Liver (tissue), 9 donors: ENCODE results near the gene SNAP47. TPM values are rescaled to one million over a fixed set of nuclear protein-coding genes. Genes with fewer than 3 reads are reported as not detected.

Experiments
- DNase-seq: peaks from one replicate; pipeline ENCODE4 v3.0.0-alpha.2; 2017; ENCODE audit warnings: low spot score
- H3K27ac ChIP-seq, 2 donors: one replicate each; pipeline ENCODE4 v1.7.0; 2013; ENCODE audit warnings: inconsistent platforms in 2 of 2, low read length in 2 of 2, control low read depth in 1 of 2, low read depth in 1 of 2, mild to moderate bottlenecking in 1 of 2
- H3K27me3 ChIP-seq, 4 donors: one replicate each; pipeline versions ENCODE4 v1.6.1 to v1.7.0; 2013; ENCODE audit warnings: low read length in 3 of 4, inconsistent platforms in 1 of 4, mild to moderate bottlenecking in 1 of 4, moderate library complexity in 1 of 4; ENCODE audit not compliant: control insufficient read depth in 4 of 4, insufficient read depth in 4 of 4
- H3K36me3 ChIP-seq, 4 donors: one replicate each; pipeline versions ENCODE4 v1.6.1 to v1.7.0; 2013; ENCODE audit warnings: low read length in 3 of 4, mild to moderate bottlenecking in 3 of 4, low read depth in 1 of 4, moderate library complexity in 1 of 4; ENCODE audit not compliant: control insufficient read depth in 4 of 4, insufficient read depth in 3 of 4
- H3K4me1 ChIP-seq, 4 donors: one replicate each; pipeline versions ENCODE4 v1.6.1 to v1.7.0; 2013; ENCODE audit warnings: low read length in 3 of 4, mild to moderate bottlenecking in 3 of 4, moderate library complexity in 1 of 4; ENCODE audit not compliant: control insufficient read depth in 4 of 4, insufficient read depth in 4 of 4
- H3K4me3 ChIP-seq, 3 donors: one replicate each; pipeline versions ENCODE4 v1.6.1 to v1.7.0; 2013; ENCODE audit warnings: low read length in 3 of 3, control low read depth in 1 of 3, low read depth in 1 of 3, mild to moderate bottlenecking in 1 of 3
- H3K9ac ChIP-seq, 2 donors: one replicate each; pipeline ENCODE4 v1.7.0; 2013; ENCODE audit warnings: low read length in 2 of 2, mild to moderate bottlenecking in 2 of 2, moderate library complexity in 2 of 2, control low read depth in 1 of 2, low read depth in 1 of 2
- H3K9me3 ChIP-seq, 4 donors: one replicate each; pipeline versions ENCODE4 v1.6.1 to v1.7.0; 2013; ENCODE audit warnings: low read length in 3 of 4; ENCODE audit not compliant: control insufficient read depth in 4 of 4
- FOXA1 ChIP-seq: IDR thresholded peaks from 2 replicates; pipeline ENCODE4 v1.6.1; 2016; ENCODE audit warnings: antibody characterized with exemption
- FOXA2 ChIP-seq: IDR thresholded peaks from 2 replicates; pipeline ENCODE4 v1.6.1; 2016; ENCODE audit warnings: antibody characterized with exemption
- GABPA ChIP-seq, 2 donors: IDR thresholded peaks in 1 of 2; conservative IDR thresholded peaks in 1 of 2; 2 replicates each; pipeline ENCODE4 v1.6.1; 2016; ENCODE audit warnings: antibody characterized with exemption in 2 of 2, mild to moderate bottlenecking in 1 of 2, moderate library complexity in 1 of 2
- HNF4A ChIP-seq, 2 donors: conservative IDR thresholded peaks; 2 replicates each; pipeline ENCODE4 v1.6.1; 2016; ENCODE audit warnings: antibody characterized with exemption in 2 of 2, mild to moderate bottlenecking in 2 of 2
- HNF4G ChIP-seq: IDR thresholded peaks from 2 replicates; pipeline ENCODE4 v1.6.1; 2016; ENCODE audit warnings: antibody characterized with exemption
- NR2F2 ChIP-seq: IDR thresholded peaks from 2 replicates; pipeline ENCODE4 v1.6.1; 2016; ENCODE audit warnings: antibody characterized with exemption
- RAD21 ChIP-seq, 2 donors: IDR thresholded peaks; 2 replicates each; pipeline ENCODE4 v1.6.1; 2016; ENCODE audit warnings: antibody characterized with exemption in 2 of 2, mild to moderate bottlenecking in 2 of 2
- RXRA ChIP-seq, 2 donors: IDR thresholded peaks; 2 replicates each; pipeline ENCODE4 v1.6.1; 2017 to 2018; ENCODE audit warnings: antibody characterized with exemption in 2 of 2, mild to moderate bottlenecking in 1 of 2
- SP1 ChIP-seq: IDR thresholded peaks from 2 replicates; pipeline ENCODE4 v1.6.1; 2018; ENCODE audit warnings: antibody characterized with exemption, mild to moderate bottlenecking
- YY1 ChIP-seq: IDR thresholded peaks from 2 replicates; pipeline ENCODE4 v1.6.1; 2016; ENCODE audit warnings: antibody characterized with exemption, mild to moderate bottlenecking
- WGBS: extraction: QIAGEN DNeasy Blood & Tissue Kit; methylation state at CpG from one replicate; pipeline ENCODE4 v1.1.7; 2013; 5-methylcytosine and 5-hydroxymethylcytosine counted together
- polyA plus RNA-seq, 2 donors: library from polyadenylated mRNA; stranded (reverse) in 1 of 2; unstranded in 1 of 2; fragments of 200-250 nt in 1 of 2; fragments of >200 nt in 1 of 2; fragmentation: Nextera tagmentation in 1 of 2; extraction: Ambion mirVana in 1 of 2; gene quantifications; one replicate each; pipeline versions ENCODE4 v1.2.1 to v1.2.3, GENCODE V29; 2013 to 2015
- total RNA-seq, 2 donors: library from RNA; depleted of rRNA; stranded (reverse); fragments of >200 nt; gene quantifications; one replicate each; pipeline ENCODE4 v1.2.3, GENCODE V29; 2014
- TF ChIP-seq, protein P1 (sequence below): IDR thresholded peaks from 2 replicates; pipeline ENCODE4 v1.6.1; 2016; ENCODE audit warnings: antibody characterized with exemption, mild to moderate bottlenecking
- TF ChIP-seq, protein P2 (sequence below): IDR thresholded peaks from 2 replicates; pipeline ENCODE4 v1.6.1; 2016; ENCODE audit warnings: antibody characterized with exemption
- TF ChIP-seq, protein P3 (sequence below): IDR thresholded peaks from 2 replicates; pipeline ENCODE4 v1.6.1; 2016; ENCODE audit warnings: antibody characterized with exemption
- TF ChIP-seq, protein P4 (sequence below): IDR thresholded peaks from 2 replicates; pipeline ENCODE4 v1.6.1; 2016; ENCODE audit warnings: antibody characterized with exemption
- TF ChIP-seq, protein P5 (sequence below): fragments of 150-350 bp; IDR thresholded peaks from 2 replicates; pipeline ENCODE4 v1.5.1; 2017; ENCODE audit warnings: improper control_type of control experiment, low read depth, low read length; ENCODE audit not compliant: missing input control
- donor health status: healthy.
- donor health status: healthy.
- donor health status: healthy.
- donor health status: healthy.
- donor health status: healthy.

The SNAP47 gene
- total and polyA plus RNA-seq, 4 donors, result 15.3 to 23.3 (median 16.3) TPM

DNA sequence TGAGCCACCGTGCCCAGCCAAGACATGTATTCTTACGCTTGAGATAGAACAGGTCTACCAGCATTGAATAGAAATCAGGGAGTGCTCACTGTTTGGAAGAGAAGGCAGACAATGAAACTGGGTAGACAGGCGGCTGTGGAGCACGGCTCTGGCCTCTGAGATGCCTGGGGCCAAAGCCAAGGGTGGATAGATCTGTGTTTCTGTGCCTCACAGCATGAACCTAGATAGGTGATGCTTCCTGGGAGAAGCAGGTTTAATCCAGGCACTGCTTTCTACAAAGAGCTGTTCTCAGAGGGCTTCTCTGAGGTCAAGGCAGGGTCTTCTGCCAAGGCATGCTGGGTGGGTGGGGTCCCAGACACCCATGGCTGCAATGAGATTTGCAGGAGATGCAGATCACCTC is 55.6 kb downstream of the SNAP47 start (continued):
- TF ChIP-seq, protein P1, sequence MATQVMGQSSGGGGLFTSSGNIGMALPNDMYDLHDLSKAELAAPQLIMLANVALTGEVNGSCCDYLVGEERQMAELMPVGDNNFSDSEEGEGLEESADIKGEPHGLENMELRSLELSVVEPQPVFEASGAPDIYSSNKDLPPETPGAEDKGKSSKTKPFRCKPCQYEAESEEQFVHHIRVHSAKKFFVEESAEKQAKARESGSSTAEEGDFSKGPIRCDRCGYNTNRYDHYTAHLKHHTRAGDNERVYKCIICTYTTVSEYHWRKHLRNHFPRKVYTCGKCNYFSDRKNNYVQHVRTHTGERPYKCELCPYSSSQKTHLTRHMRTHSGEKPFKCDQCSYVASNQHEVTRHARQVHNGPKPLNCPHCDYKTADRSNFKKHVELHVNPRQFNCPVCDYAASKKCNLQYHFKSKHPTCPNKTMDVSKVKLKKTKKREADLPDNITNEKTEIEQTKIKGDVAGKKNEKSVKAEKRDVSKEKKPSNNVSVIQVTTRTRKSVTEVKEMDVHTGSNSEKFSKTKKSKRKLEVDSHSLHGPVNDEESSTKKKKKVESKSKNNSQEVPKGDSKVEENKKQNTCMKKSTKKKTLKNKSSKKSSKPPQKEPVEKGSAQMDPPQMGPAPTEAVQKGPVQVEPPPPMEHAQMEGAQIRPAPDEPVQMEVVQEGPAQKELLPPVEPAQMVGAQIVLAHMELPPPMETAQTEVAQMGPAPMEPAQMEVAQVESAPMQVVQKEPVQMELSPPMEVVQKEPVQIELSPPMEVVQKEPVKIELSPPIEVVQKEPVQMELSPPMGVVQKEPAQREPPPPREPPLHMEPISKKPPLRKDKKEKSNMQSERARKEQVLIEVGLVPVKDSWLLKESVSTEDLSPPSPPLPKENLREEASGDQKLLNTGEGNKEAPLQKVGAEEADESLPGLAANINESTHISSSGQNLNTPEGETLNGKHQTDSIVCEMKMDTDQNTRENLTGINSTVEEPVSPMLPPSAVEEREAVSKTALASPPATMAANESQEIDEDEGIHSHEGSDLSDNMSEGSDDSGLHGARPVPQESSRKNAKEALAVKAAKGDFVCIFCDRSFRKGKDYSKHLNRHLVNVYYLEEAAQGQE, result no peak
- TF ChIP-seq, protein P2, sequence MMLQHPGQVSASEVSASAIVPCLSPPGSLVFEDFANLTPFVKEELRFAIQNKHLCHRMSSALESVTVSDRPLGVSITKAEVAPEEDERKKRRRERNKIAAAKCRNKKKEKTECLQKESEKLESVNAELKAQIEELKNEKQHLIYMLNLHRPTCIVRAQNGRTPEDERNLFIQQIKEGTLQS, result no peak

DNA sequence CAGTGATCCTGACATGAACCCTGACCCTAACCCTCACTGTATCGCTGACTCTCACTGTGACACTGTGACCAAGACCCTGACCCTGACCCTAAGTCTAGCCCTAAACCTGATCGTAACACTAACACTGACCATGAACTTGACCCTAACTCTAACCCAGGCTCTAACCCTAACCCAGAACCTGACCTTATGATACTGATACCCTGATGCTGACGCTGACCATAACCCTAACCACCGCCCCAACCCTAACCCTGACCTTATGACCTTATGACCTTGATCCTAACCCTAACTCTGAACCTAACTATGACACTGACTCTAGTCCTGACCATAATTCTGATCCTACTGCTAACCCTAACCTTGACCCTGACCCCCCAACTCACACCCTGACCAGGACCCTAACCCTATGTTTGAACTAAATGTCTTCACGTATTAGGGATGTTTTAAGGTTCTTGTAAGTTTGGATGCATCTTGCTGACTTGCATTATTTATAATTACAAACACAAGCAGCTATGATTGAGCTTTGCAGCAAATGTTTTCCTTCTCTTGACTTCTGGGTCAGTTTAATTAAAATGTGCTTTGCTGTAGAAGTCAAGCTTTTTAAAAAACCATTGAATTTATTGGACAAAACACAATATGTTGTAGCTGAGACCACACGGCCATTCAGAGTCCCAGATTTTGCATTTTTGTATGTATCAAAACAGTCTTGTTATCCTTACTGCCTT is 56.3 kb downstream of the SNAP47 start:
- H3K27ac ChIP-seq, result no peak overlapping the region
- 89% methylated on average over 6 of the region's 6 CpGs for WGBS
- DNase-seq, result no peak
- H3K4me3 ChIP-seq, result no peak overlapping the region
- no peak overlapping the region for H3K9ac ChIP-seq
- no peaks in the 10 kb centered on the region for H3K27me3 ChIP-seq
- H3K36me3 ChIP-seq, result no peaks in the 10 kb centered on the region
- peaks cover 7 to 20% (median 16%) of the 10 kb centered on the region in 4 donors for H3K4me1 ChIP-seq
- TF ChIP-seq HNF4A (conservative IDR thresholded peaks at IDR 0.05) (no peak), NR2F2 (peak; percentile 40)
- no peaks in the 10 kb centered on the region for H3K9me3 ChIP-seq

DNA sequence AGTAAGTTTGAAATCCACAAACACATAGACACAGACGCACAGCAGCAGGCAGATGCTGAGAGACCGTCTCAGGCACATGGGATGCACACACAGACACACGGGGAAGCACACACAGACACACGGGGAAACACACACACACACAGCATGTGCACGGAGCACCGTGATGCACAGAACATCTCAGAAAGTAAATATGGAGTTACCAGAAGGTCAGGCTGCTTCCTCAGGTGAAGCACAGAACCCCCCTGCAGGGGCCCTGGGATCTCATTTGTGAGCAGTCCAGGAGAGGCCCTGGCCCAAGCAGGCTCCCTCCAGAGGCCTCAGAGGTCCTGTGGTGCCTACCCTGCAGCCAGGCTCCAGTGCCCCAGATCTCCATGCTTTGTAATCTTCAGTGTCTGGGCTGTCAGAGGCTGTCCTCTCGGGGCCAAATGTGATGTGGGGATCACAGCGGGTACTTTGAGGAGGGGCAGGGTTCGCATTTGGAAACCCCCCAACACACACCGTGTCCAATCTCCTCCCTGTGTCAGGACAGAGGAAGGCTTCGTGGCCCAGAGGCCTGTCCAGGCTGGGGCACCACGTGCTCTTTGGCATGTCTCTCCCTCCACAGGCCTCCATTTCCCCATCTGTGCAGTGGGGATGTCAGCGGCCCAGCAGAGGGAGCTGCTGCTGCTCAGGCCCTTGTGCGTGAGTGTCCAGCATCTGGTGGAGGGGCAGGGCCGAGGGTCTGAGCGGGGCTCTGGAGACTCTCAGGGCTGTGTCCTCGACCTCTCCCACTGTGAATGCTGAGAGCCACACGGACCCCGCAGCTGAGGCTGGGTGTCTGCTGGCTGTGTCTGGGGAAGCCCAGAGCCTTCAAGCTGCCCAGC is 57.2 kb downstream of the SNAP47 start:
- Histone ChIP-seq H3K4me1 (peaks cover 2 to 12% (median 7%) of the 10 kb centered on the region in 4 donors), H3K9me3 (no peaks in the 10 kb centered on the region), H3K27ac (no peak overlapping the region), H3K27me3 (no peaks in the 10 kb centered on the region), H3K36me3 (no peaks in the 10 kb centered on the region), H3K4me3 (no peak overlapping the region), H3K9ac (no peak overlapping the region)
- no peak for DNase-seq
- 91% methylated on average over 19 of the region's 19 CpGs for WGBS
- TF ChIP-seq RAD21 (IDR thresholded peaks at IDR 0.05) (no peak), YY1 (no peak), HNF4G (no peak), NR2F2 (no peak), RXRA (IDR thresholded peaks at IDR 0.05) (no peak), FOXA2 (no peak), FOXA1 (no peak), HNF4A (conservative IDR thresholded peaks at IDR 0.05) (no peak), GABPA (IDR thresholded peaks at IDR 0.05 in 1 of 2, conservative IDR thresholded peaks at IDR 0.05 in 1 of 2) (no peak), SP1 (no peak)
- TF ChIP-seq, protein P3, sequence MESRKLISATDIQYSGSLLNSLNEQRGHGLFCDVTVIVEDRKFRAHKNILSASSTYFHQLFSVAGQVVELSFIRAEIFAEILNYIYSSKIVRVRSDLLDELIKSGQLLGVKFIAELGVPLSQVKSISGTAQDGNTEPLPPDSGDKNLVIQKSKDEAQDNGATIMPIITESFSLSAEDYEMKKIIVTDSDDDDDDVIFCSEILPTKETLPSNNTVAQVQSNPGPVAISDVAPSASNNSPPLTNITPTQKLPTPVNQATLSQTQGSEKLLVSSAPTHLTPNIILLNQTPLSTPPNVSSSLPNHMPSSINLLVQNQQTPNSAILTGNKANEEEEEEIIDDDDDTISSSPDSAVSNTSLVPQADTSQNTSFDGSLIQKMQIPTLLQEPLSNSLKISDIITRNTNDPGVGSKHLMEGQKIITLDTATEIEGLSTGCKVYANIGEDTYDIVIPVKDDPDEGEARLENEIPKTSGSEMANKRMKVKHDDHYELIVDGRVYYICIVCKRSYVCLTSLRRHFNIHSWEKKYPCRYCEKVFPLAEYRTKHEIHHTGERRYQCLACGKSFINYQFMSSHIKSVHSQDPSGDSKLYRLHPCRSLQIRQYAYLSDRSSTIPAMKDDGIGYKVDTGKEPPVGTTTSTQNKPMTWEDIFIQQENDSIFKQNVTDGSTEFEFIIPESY, result no peak
- TF ChIP-seq, protein P2, result no peak
- TF ChIP-seq, protein P4, sequence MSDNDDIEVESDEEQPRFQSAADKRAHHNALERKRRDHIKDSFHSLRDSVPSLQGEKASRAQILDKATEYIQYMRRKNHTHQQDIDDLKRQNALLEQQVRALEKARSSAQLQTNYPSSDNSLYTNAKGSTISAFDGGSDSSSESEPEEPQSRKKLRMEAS, result no peak
- TF ChIP-seq, protein P5, sequence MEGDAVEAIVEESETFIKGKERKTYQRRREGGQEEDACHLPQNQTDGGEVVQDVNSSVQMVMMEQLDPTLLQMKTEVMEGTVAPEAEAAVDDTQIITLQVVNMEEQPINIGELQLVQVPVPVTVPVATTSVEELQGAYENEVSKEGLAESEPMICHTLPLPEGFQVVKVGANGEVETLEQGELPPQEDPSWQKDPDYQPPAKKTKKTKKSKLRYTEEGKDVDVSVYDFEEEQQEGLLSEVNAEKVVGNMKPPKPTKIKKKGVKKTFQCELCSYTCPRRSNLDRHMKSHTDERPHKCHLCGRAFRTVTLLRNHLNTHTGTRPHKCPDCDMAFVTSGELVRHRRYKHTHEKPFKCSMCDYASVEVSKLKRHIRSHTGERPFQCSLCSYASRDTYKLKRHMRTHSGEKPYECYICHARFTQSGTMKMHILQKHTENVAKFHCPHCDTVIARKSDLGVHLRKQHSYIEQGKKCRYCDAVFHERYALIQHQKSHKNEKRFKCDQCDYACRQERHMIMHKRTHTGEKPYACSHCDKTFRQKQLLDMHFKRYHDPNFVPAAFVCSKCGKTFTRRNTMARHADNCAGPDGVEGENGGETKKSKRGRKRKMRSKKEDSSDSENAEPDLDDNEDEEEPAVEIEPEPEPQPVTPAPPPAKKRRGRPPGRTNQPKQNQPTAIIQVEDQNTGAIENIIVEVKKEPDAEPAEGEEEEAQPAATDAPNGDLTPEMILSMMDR, result no peak
